Measurements from ENCODE around the gene SMIM13. TPM values are rescaled to one million over a fixed set of nuclear protein-coding genes. Genes with fewer than 3 reads are reported as not detected.
A peak's percentile ranks its signal among the peaks of the same experiment; 100 is the strongest.

SMIM13 gene
- polyA plus RNA-seq (2013, experiment 1 of 2; ENCODE audit: insufficient read length) = 14.3 TPM
- 15.8 TPM for polyA plus RNA-seq (2013, experiment 2 of 2; ENCODE audit: insufficient read length)

DNA sequence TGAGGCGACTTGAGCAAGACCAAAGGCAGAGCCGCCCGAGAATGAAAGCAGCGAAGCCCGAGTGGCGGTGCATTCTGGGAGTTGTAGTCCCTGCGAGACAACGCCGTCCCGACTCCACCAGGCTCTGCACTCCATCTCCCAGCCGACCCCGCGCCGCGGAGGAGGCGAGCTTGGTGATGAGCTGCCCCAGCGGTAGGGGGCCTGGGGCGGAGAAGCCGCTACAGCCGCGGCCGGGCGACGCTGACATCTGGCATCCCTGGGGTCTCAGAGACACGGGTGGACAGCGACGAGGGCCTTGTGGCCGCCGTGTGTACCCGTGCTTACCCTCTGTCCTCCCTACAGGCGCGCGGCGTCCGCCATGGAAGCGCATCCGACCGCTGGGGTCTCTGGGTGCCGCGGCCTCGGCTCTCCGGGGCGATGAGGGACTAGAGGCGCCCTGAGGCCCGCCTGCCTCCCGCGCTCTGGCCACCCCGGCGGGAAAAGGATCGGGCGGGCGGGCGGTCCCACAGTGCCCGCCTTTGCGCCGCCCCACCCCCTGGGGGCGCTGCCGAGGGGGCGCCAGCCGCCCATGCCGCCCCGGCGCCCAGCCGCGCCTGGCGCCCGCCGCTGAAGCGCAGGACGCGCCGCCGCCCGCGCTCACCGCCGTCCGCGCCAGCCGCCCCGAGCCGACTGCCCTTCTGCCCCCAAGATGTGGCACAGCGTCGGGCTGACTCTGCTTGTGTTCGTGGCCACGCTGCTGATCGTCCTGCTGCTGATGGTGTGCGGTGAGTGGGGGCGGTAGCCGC is at the start of gene SMIM13:
SMIM13 (plus strand) TSS at position 209 of the 785 bp plus-strand sequence; CDS start at position 689, 480 bp downstream.
- peak; percentile 99 for DNase-seq

DNA sequence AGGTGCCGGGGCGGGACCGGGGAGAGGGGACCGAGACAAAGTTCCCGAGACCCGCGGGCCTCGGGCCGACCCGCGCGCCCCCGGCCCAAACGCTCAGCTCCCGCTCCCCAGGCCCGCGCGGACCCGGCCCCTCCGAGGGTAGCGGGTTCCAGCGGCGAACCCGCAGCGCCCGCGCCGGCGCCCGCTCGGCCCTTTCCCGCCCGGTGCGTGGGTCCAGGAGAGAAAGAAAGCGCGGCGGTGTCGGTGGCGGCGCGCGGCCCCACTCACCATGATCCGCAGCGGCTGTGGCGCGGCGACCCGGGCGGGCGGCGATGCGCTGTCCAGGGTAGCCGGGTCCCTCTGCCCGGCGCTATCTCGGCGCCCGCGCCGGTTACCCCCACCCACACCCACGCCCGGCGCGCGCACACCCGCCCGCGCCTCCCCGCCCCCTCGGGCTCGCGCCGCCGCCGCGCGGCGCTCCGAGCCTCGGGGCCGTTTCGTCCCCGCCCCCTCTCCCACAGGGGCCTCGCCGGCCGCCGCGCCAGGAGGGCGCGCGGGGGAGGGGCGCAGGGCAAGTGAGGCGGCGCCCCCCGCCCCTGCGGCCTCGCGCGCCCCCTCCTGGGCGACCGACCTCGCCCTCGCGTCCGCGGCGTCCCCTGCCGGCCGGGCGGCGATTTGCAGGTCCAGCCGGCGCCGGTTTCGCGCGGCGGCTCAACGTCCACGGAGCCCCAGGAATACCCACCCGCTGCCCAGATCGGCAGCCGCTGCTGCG is 49.5 kb upstream of the SMIM13 start, which contains the start of gene ELOVL2:
ELOVL2 (minus strand) TSS at position 345 of the 751 bp plus-strand sequence; CDS start at position 270, 75 bp downstream.
- DNase-seq = peak; percentile 68

DNA sequence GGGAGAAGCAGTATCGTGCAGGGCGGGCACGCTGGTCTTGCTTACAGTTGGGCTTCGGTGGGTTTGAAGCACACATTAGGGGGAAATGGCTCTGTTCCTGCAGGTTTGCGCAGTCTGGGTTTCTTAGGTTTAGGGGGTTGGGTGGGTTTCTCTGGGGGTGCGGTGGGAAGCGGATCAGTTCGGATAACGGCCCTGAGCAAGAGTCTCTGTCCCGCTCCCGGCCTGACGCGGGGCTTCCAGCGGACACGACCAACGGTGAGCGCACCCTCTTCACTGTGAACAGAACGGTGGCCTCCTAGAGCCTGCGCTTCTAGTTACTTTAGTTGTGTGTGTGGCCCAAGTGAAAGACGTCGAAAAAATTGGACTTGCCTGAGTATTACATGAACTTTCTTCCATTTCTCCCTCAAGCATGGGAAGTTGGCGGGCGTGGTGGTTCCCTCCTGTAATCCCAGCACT is 48.9 kb upstream of the SMIM13 start:
- DNase-seq = no peak

DNA sequence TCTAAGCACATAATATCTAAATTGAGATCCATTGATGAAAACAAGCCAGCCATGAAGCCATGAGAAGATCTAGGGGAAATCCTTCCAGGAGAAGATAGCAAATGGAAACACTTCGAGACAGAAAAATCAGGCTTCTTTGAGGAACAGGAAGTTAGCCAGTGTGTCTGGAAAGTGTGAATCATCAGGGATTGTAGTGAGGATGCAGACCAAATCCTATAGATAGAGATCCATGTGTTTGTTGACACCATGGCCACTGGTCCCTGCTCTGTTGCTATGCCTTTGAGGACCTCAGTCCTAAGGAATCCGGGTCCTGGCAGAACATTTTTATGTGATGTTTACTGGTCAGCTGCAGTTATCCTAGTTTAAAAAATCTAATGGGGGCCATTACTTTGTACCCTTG is 42.9 kb upstream of the SMIM13 start:
- DNase-seq = peak; percentile 62

DNA sequence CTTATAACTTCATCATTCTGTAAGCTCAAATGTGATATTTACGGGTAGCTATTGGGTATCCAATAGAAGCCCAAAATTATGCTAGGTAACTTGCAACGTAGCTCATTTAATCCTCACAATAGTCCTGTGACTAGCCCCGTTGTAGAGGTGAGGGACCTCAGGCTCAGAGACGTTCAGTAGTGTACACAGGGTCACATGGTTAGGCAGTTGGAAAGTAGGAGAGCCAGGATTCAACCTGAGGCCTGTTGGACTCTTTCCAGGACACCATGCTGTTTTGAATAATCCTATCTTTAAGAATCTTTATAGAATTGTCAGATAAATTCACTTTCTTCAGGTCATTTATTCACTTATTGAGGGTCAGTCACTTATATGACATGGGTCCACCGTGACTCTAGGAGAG is 40.3 kb upstream of the SMIM13 start:
- no peak for DNase-seq

DNA sequence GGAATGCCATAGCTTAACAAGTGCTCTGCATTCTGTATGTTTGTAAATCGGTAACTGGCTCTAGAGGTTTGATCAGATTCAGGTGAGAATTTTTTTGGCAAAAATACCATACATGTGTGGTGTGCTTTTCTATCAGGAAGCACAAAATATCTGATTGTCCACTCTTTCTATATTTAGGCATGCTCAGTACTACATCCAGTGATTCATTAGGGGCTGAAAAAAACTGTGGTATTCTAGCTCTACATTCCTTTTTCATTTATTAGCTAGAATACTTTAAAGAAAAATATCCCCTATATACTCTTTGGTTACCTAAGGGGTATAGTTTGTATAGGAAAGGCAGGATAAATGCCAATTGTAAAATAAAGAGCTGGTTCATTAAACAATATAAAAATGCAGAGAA is 38.9 kb upstream of the SMIM13 start:
- DNase-seq = no peak

DNA sequence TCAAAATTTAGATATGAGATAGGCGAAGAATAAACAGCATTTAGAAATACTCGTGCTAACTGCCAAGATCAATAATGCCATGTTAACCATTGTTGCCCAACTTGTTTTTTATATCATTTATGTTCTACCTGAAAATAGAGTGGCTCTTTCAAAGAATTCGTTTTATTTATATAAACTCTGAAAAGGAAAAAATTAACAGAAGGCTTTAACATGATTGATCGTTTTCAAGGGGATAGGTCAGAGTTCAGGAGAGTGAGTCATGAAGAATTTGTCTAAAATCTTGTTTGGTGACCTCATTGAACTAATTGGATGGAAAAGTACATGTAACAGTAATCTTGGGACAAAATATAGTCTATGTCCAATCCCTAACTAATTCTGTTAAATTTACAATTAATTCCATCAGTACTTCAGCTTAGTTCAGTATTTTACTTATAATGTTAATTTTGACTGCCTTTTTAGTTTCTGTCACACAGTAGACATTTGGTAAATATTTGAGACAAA is 38.5 kb upstream of the SMIM13 start:
- DNase-seq = no peak

DNA sequence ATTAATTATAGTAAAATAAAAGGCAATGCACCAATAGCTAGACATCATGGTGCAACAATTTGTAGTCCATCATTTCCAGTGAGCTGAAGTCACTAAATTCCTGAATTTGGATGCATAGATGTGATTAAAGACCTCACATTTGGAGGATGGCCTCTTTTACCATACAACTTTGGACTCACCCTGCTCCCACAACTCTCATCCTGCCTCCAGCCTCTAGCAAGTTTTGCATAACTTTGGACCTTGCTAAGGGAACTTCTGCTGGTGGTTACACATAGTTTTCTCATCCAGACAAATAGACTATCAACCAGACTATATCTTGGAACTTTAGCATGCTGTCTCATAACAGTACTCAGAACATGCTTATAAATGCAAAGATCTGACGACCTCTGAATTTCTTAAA is 36.8 kb upstream of the SMIM13 start:
- no peak for DNase-seq

DNA sequence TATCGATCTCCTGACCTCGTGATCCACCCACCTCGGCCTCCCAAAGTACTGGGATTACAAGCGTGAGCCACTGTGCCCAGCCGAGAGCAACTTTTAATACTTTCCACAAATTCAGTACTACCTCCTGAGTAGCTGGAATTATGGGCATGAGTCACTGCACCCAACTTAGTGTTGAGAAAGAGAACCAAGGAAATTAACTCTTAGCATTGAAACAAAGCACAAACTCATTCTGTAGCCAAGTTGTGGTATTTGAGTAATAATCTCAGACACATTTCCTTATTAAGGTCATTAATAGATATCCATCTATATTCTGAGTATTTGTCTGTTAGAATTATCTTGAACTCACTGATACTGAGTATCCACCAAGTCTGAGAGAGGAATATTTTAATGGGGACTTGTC is 35.2 kb upstream of the SMIM13 start:
- no peak for DNase-seq

DNA sequence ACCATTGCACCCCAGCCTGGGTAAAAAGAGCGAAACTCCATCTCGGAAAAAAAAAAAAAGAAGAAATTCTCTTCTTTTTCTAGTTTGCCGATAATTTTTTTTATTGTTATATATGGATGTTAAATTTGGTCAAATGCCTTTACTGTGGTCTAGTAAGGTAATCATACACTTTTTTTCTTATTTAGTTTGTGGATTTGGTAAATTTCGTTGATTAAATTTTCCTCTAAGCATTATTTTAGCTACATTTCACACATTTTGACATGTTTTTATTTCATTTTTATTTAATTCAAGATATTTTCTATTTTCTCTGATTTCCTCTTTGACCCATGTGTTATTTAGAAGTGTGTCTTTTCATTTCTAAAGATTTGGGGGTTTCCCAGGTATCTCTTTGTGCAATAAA is 31.6 kb upstream of the SMIM13 start:
- no peak for DNase-seq

DNA sequence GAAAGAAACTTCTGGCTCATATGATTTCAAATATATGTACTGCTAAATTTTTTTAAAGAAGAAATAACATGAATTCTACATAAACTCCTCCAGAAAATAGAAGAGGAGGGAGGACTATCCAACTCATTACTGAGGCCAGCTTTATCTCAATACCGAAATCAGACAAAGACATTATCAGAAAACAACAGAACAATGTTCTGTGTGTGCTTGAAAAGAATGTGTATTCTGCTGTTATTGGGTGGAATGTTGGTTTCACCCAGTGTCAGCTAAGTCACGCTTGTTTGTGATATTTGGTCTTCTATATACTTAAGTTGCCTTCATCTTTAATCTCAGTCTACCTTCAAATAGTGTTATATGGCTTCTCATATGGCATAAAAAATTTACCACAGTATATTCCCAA is 30.9 kb upstream of the SMIM13 start:
- DNase-seq = no peak

DNA sequence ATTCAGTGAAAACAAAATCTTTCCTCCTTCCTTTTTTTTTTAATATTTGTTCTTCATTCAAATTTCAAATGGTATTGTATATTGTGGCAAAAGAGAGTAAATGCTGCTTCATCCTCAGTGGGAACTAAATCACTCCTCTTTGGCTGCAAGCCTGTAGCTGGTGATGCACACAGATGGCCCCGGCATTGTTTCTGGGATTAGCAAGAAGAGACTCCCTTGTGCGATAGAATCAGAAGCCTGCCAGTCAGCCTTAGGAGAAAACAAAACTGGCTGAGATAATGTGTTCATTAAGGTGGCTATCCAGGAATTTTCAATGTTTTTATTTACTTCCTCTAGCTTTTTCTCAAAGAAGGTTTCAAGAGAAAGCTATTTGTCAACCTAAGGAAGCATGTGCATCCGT is 28.8 kb upstream of the SMIM13 start:
- DNase-seq = no peak

DNA sequence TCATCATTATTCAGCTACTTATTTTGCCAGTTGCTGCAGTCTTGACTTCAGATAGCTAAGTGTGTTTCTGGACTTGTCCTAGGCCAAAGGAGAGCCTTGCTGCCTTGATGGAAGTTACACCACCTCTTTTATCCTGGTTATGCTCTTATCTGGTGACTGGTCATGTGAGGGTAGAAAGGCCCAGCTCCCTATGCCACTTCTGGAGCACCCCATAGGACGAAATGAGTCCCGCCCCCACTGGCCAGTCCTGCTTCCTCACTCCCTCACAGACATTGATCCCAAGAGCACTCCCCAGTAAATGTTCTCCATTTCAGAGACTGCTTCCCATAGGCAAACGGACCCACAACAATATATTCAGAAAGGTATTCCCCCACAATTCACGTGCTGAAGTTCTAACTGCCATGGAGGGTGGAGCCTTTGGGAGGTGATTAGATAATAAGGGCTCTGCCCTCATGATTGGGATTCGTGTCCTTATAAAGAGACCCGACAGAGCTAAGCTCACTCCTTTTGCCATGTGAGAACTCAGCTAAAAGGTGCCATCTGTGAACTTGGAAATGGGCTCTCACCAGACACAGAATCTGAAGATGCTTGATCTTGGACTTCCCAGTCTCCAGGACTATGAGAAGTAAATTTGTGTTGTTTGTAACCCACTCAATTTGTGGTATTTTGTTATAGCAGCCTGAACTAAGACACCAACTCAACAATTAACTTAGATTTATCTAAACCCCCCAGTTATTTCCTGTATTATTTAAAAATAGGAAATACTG is 28.0 kb upstream of the SMIM13 start:
- DNase-seq = no peak

DNA sequence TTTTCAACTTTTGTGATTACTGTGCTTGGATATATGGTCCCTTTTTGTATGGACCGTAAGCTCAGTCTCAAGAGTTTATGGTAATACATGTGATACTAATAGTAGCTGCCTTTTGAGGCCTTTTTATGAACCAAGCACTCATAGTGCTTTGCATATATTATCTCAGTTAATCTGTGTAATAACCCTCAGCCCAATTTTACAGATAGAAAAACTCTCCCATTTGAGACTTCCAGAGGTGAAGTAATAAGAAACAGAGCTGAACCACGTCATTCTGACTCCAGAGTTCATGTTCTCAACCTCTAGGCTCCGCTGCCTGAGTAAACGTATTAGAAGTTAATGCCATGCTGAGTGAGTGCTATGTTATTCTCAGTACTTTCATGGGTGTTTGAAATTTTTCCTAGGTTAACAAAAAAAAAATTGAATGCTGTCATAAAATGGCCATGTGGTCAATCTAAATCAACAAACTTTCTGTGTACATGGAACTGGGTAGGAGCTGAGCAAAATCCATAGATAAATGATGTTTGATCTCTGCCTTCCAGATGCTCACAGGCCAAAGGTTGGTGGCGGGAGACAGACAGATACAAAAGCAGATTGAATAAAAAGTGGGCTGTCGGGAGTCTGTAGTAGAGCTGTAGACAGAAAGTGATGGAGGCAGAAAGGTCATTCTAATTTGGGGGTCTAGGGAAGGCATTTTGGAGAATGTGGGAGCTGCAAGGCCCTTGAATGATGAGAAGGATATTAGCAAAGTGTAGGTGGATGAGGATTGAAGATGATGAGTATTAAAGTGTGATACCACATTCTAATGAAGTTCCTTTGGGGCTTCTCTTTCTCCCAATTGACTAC is 26.9 kb upstream of the SMIM13 start:
- no peak for DNase-seq

DNA sequence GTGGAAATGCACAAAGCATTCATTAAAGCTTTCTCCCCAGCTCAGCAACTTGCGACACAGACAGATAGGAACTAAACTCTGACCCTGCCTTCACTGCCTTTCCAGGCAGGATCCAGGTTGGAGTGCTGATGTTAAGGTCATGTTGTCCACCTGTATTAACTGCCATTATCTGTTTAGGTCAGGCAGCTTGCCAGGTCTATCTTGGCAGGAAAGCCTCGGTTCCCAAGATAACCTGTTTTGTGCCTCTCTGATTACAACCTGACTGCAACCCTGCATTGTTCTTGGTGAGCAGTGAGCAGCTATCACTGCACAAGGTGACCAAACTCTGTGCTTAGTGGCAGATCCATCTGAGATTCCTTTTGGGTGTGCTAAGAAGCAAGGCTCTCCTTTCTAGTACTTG is 26.3 kb upstream of the SMIM13 start:
- no peak for DNase-seq

DNA sequence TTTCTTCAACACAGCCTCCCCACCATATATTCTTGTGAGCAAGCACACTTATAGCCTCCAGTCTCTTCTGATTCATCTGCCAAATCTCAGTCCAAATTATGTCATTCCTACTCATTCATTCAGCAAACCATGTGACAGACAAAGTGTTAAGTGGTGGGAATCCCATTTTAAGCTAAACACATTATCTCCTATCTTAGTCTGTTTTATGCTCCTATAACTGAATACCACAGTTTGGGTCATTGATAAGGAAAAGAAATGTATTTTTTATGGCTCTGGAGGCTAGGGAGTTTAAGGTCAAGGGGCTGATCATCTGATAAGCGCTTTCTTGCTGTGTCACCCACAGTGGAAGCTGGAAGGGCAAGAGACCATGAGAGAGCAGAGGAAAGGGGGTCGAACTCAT is 23.9 kb upstream of the SMIM13 start:
- DNase-seq = no peak

DNA sequence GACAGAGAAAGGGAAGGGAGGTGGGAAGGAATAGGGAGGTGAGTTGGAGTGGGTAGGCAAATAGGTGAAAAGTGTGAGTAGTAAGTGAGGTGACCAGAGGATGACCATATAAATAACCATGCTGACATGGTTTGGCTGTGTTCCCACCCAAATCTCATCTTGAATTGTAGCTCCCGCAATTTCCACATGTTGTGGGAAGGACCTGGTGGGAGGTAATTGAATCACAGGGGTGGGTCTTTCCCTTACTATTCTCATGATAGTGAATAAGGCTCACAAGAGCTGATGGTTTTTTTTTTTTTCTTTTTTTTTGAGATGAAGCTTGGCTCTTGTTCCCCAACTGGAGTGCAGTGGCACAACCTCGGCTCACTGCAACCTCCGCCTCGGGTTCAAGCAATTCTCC is 21.5 kb upstream of the SMIM13 start:
- no peak for DNase-seq

DNA sequence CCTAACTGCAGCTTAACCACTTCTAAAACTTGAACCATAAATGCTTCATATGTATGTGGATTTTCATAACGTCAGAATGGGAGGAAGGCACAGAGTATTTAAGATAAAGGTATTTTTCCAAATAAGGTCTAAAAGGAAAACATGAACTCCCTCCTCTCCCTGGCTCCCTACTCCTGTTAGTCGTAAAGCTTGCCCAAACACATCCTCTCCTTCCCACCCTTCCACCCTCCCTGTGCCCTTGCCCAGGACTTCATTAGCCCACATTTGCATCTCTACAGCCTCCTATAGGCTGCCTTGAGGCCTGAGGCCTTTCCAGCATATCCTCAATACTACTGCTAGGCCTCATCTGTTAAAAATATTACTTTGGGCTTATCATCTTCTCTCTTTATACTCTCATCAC is 17.1 kb upstream of the SMIM13 start:
- DNase-seq = no peak

DNA sequence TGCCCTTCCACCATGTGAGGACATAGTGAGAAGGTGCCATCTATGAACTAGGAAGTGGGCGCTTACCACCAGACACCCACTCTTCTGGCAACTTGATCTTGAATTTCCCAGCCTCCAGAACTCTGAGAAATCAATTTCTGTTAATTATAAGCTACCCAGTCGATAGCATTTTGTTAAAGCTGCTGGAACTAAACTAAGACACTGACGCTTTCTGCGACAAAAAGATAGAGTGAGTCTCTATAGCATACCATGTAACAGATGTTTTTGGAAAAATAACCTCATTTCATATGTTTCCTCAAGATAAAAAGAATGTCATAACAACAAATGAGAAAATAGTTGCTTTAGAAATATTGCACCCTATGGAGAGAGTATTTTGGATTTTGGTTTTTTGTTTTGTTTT is 15.4 kb upstream of the SMIM13 start:
- DNase-seq = no peak

DNA sequence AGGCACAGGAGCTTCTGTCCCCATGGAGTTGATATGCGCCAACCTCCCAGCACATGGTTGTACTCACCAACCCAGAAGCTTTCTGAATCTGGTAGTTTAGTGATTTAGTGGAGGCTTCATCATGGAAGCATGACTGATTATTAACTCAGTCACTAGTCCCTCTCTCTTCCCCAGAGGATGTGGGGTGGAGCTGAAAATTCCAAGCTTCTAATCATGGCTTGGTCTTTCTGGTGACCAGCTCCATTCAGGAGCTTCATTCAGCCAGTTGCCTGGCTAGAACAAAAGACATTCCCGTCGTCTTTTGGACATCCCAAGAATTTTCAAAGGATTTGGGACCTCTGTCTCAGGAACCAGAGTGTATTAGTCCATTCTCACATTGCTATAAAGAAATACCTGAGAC is 13.3 kb upstream of the SMIM13 start:
- no peak for DNase-seq

DNA sequence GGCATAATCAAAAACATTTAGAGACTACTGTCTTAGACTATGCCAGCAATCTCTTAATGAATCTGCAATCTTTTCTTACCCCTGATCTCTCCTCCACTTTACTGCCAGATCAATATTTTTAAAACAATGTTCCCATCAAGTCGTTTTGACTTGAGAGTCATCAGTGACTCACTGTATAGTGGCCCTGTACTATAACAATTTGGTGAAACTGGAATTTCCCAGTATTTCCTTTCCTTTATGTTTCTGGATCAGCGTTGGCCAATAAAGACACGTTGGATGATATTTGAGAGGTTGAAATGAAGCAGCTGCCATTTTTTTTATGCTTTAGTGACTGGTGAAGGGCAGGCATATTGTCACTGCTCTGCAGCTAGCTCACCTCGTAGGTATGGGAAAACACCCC is 10.1 kb upstream of the SMIM13 start:
- peak; percentile 42 for DNase-seq

DNA sequence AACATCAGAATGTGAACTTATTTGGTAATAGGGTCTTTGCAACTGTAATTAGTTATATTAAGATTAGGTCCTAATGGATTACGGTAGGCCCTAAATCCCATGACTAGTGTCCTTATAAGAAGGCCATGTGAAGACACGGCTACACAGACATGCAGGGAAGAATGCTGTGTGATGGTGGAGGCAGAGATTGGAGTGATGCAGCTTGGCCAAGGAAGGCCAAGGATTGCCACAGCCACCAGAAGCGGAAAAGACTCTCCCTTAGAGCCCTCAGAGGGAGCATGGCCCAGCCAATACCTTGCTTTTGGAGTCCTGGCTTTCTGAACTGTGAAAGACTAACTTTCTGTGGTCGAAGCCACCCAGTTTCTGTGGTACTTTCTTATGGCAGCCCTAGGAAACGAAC is 9.7 kb upstream of the SMIM13 start:
- DNase-seq = no peak

Data from fibroblast of skin of scalp (primary cell).